NB4 (cell line): ENCODE measurements around the gene MVD.
A peak's percentile ranks its signal among the peaks of the same experiment; 100 is the strongest.
"Not testable (repeated sequence)": the region's sequence is repeated elsewhere in the genome, so short reads cannot be mapped to it uniquely, and the experiment has no call there.

Source experiments
- DNase-seq: peaks from one replicate; pipeline ENCODE4 v3.0.0; 2010; ENCODE audit warnings: low read depth
- H3K4me3 ChIP-seq: one replicate; pipeline ENCODE4 v1.5.1; 2011; ENCODE audit warnings: mild to moderate bottlenecking, low read depth, low read length, moderate library complexity
- CTCF ChIP-seq: IDR thresholded peaks from one replicate; pipeline ENCODE4 v1.5.1; 2012; ENCODE audit warnings: low read depth, low read length
- MAX ChIP-seq: IDR thresholded peaks from 2 replicates; pipeline ENCODE4 v1.6.1; 2011; ENCODE audit warnings: low read depth, low read length
- MYC ChIP-seq: IDR thresholded peaks from 2 replicates; pipeline ENCODE4 v1.6.1; 2011; ENCODE audit warnings: low read depth, low read length
- POLR2A ChIP-seq: IDR thresholded peaks from 2 replicates; pipeline ENCODE4 v1.6.1; 2011; ENCODE audit warnings: mild to moderate bottlenecking; ENCODE audit not compliant: insufficient read length; ENCODE audit errors: extremely low read depth

Gene MVD

GRCh38 chr16:88672776-88673175, 9.9 kb upstream of the MVD start:
- H3K4me3 ChIP-seq: no peak overlapping the region
- peak; percentile 52 for DNase-seq
- no peak for TF ChIP-seq MAX
- TF ChIP-seq MYC: no peak
- peak; percentile 48 for TF ChIP-seq CTCF
- no peak for TF ChIP-seq POLR2A

DNA sequence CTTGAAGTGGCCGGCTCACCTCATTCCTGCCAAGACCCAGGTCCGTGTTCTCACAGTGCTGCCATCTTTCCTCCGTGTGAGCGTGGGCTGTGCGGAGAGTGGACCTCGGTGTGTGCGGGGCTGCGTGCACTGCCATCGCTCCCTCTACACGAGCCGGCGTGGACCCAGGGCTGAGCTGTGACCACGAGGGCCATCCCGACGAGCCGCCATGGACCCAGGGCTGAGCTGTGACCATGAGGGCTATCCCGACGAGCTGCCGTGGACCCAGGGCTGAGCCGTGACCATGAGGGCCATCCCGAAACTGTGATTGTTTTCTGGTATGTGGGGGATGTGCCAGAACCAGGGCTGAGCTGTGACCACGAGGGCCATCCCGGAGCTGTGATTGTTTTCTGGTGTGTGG, 8.9 kb upstream of the MVD start:
- no peak overlapping the region for H3K4me3 ChIP-seq
- no peak for TF ChIP-seq CTCF
- no peak for TF ChIP-seq MYC
- no peak for TF ChIP-seq POLR2A
- no peak for TF ChIP-seq MAX
- no peak for DNase-seq

DNA sequence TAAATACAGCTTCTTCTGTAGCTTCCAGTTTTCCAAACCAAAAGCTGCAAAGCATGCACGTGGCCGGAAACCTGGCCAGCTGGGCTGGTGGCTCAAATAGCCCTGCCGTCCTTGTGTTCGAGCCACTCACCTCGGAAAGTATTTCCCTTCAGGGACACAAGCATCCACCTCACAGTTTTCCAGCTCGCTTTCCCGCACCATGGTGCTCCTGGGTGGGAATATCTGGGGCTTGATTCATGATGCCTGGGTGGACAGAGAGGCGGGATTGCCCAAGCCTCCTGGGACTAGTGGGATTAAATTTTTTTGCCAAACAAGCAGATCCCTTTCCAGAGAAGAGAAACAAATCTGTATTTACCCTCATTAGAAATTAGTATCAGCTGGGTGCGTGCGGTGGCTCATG, 7.1 kb upstream of the MVD start:
- no peak for DNase-seq
- H3K4me3 ChIP-seq: no peak overlapping the region
- TF ChIP-seq CTCF (no peak), MYC (no peak), POLR2A (no peak), MAX (no peak)

DNA sequence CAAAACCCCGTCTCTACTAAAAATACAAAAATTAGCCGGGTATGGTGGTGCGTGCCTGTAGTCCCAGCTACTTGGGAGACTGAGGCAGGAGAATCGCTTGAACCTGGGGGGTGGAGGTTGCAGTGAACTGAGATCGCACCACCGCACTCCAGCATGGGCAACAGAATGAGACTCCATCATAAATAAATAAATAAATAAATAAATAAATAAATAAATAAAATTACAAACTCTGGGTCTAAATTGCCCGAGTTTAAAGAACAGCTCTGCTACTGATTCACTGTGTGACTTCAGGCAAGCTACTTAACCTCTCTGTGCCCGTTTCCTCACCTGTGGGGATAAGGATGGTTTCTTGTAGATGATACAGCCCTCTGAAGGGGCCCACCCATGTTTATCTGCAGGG, 6.6 kb upstream of the MVD start:
- DNase-seq, H3K4me3 ChIP-seq: not testable (repeated sequence)

DNA sequence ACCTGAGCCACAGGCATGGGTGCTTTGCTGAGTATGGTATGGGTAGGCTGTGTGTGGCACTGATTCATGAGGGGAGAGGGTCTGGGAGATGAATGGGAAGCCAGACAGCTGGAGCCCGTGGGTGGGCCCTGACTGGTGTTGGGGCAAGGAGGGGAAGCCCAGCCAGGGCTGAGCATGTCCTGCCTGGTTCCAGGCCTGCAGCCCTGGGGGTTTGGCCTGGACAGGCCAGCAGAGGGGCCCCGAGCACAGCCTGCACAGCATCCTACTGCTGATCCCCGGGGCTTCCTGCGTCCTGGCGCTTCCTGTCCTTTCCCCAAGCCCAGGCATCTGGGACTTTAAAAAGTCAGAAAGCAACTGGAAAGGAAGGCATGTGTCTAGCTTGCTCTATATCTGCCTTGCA, 4.6 kb upstream of the MVD start:
- TF ChIP-seq MYC: no peak
- no peak for TF ChIP-seq POLR2A
- no peak for TF ChIP-seq CTCF
- TF ChIP-seq MAX: no peak
- DNase-seq: no peak
- no peak overlapping the region for H3K4me3 ChIP-seq

GRCh38 chr16:88665570-88665969, 2.7 kb upstream of the MVD start:
- TF ChIP-seq MAX (no peak), CTCF (no peak), MYC (no peak), POLR2A (no peak)
- no peak overlapping the region for H3K4me3 ChIP-seq
- DNase-seq: no peak
